K562 (cell line): Measurements from ENCODE around the gene SLC22A15. TPM values are rescaled to one million over a fixed set of nuclear protein-coding genes. Genes with fewer than 3 reads are reported as not detected.

Experiments used
- ATAC-seq: fragments of 200-7000 bp; cut with Tn5 transposase; 3 replicates; pipeline ENCODE4 v1.9.1; 2020; ENCODE audit warnings: moderate library complexity
- BruUV-seq: library from RNA; stranded (reverse); fragments of 400-500 nt; replicated peaks from 2 replicates; lab custom pipeline; 2021; lab: Mats Ljungman, UMichigan
- CTCF ChIA-PET: fragments of 300-600 bp; formaldehyde crosslinking; extraction: SDS; loops from one replicate; lab custom pipeline; 2021; ENCODE audit warnings: low intra/inter-chr PET ratio; lab: Yijun Ruan, JAX
- POLR2A ChIA-PET: fragments of 300-600, 350-650 bp; sonication (Branson Sonifier 250); formaldehyde crosslinking; extraction: SDS; loops from one replicate; lab custom pipeline; 2021; ENCODE audit warnings: antibody characterized with exemption, inconsistent platforms; lab: Yijun Ruan, JAX
- DNase-seq, 4 experiments: peaks; one replicate each; pipeline versions ENCODE4 v3.0.0 to v3.0.0-alpha.2; 2011 to 2018; ENCODE audit warnings: low spot score in 3 of 4, mixed read lengths in 3 of 4; ENCODE audit errors: extremely low read depth in 1 of 4
- FAIRE-seq: peaks from 2 replicates; lab custom pipeline; 2011; peaks lifted over from hg19 to GRCh38; lab: Jason Lieb, UNC
- H2AFZ ChIP-seq: 2 replicates; pipeline ENCODE4 v1.6.0; 2011; ENCODE audit warnings: low read depth, low read length, control low read depth, inconsistent platforms
- H3K27ac ChIP-seq: fragments of 200-600 bp; 3 replicates; pipeline ENCODE4 v1.8.0; 2011; ENCODE audit warnings: low read depth, mild to moderate bottlenecking, control low read depth, inconsistent platforms, low read length, moderate library complexity, mixed read lengths; ENCODE audit errors: extremely low read depth
- H3K27me3 ChIP-seq, 2 experiments: fragments of 300-600 bp in 1 of 2; 2 replicates in 1 of 2; 3 replicates in 1 of 2; pipeline versions ENCODE4 v1.6.0 to v1.8.0; 2011; ENCODE audit warnings: inconsistent platforms in 2 of 2, low read length in 2 of 2, mild to moderate bottlenecking in 1 of 2, mixed read lengths in 1 of 2, moderate library complexity in 1 of 2; ENCODE audit not compliant: control insufficient read depth in 2 of 2, insufficient read depth in 2 of 2
- H3K36me3 ChIP-seq: fragments of 300-600 bp; 3 replicates; pipeline ENCODE4 v1.8.0; 2011; ENCODE audit warnings: mild to moderate bottlenecking, low read length, inconsistent platforms; ENCODE audit not compliant: control insufficient read depth, insufficient read depth
- H3K4me1 ChIP-seq, 2 experiments: fragments of 200-600 bp in 1 of 2; replicated peaks in 1 of 2; 2 replicates in 1 of 2; 3 replicates in 1 of 2; pipeline versions ENCODE4 v1.5.1 to v1.8.0; 2011; ENCODE audit warnings: inconsistent platforms in 2 of 2, low read length in 2 of 2, mild to moderate bottlenecking in 1 of 2, mixed read lengths in 1 of 2, moderate library complexity in 1 of 2; ENCODE audit not compliant: control insufficient read depth in 2 of 2, insufficient read depth in 2 of 2
- H3K4me2 ChIP-seq: 2 replicates; pipeline ENCODE4 v1.6.1; 2011; ENCODE audit warnings: low read length, control low read depth, inconsistent platforms, mixed read lengths; ENCODE audit not compliant: insufficient read depth
- H3K4me3 ChIP-seq: fragments of 200-600 bp; sonication (generic), shearing (Covaris generic); 2 replicates; pipeline ENCODE4 v1.5.1; 2016; ENCODE audit warnings: control low read depth, inconsistent platforms
- H3K79me2 ChIP-seq: fragments of 200-600 bp; 3 replicates; pipeline ENCODE4 v1.8.0; 2011; ENCODE audit warnings: low read length, inconsistent platforms; ENCODE audit not compliant: control insufficient read depth, insufficient read depth
- H3K9ac ChIP-seq, 2 experiments: 2 replicates each; pipeline versions ENCODE4 v1.6.0 to v1.6.1; 2011; ENCODE audit warnings: low read depth in 2 of 2, low read length in 2 of 2, control low read depth in 1 of 2, inconsistent platforms in 1 of 2, mild to moderate bottlenecking in 1 of 2, mixed read lengths in 1 of 2; ENCODE audit not compliant: insufficient read depth in 1 of 2
- H3K9me1 ChIP-seq: one replicate; pipeline ENCODE4 v1.6.0; 2011; ENCODE audit warnings: inconsistent platforms, mild to moderate bottlenecking, low read length, moderate library complexity; ENCODE audit not compliant: control insufficient read depth, insufficient read depth
- H3K9me3 ChIP-seq: replicated peaks from 2 replicates; pipeline ENCODE4 v1.5.1; 2011; ENCODE audit warnings: low read depth, low read length, inconsistent platforms; ENCODE audit not compliant: control insufficient read depth, insufficient read depth
- H4K20me1 ChIP-seq: replicated peaks from 2 replicates; pipeline ENCODE4 v1.6.1; 2011; ENCODE audit warnings: low read length, inconsistent platforms, mixed read lengths; ENCODE audit not compliant: control insufficient read depth, insufficient read depth
- HSF4 ChIP-seq: fragments of 250-450 bp; sonication (Bioruptor Pico); IDR thresholded peaks from 2 replicates; pipeline ENCODE4 v2.1.2; 2022; ENCODE audit warnings: mild to moderate bottlenecking, moderate library complexity, borderline replicate concordance
- KAT2B ChIP-seq: IDR thresholded peaks from one replicate; pipeline ENCODE4 v1.6.1; 2012; ENCODE audit warnings: low read depth, mild to moderate bottlenecking, control low read depth, inconsistent platforms, low read length, moderate library complexity
- KAT7 ChIP-seq: sonication (generic); formaldehyde crosslinking; IDR thresholded peaks from 2 replicates; pipeline ENCODE4 v1.8.0; 2022; ENCODE audit warnings: missing genetic modification reagents, mild to moderate bottlenecking, borderline replicate concordance
- KLF10 ChIP-seq: fragments of 250-450 bp; sonication (Bioruptor Pico); IDR thresholded peaks from 2 replicates; pipeline ENCODE4 v1.6.1; 2021; ENCODE audit warnings: matching md5 sums
- LEF1 ChIP-seq: fragments of 450-650 bp; IDR thresholded peaks from 2 replicates; pipeline ENCODE4 v1.6.1; 2016; ENCODE audit warnings: mild to moderate bottlenecking
- NCOR1 ChIP-seq: fragments of 450-650 bp; IDR thresholded peaks from 2 replicates; pipeline ENCODE4 v1.6.1; 2016; ENCODE audit warnings: mild to moderate bottlenecking, moderate library complexity
- NFATC3 ChIP-seq: fragments of 450-650 bp; IDR thresholded peaks from 2 replicates; pipeline ENCODE4 v1.6.1; 2017; ENCODE audit warnings: mild to moderate bottlenecking
- PRMT5 ChIP-seq: sonication (generic); formaldehyde crosslinking; IDR thresholded peaks from 2 replicates; pipeline ENCODE4 v1.5.0; 2020; ENCODE audit warnings: missing genetic modification reagents
- SNIP1 ChIP-seq: fragments of 450-650 bp; IDR thresholded peaks from 2 replicates; pipeline ENCODE4 v1.7.1; 2017; ENCODE audit warnings: low read depth, mild to moderate bottlenecking
- ZFP30 ChIP-seq: fragments of 250-450 bp; sonication (Bioruptor Pico); IDR thresholded peaks from 2 replicates; pipeline ENCODE4 v1.8.0; 2022; ENCODE audit warnings: moderate library complexity, mild to moderate bottlenecking, inconsistent platforms, borderline replicate concordance
- WGBS: fragments of 100-300 bp; shearing (Covaris generic); methylation state at CpG from one replicate; pipeline ENCODE4 v1.1.6; 2016; ENCODE audit warnings: low coverage, mixed read lengths; ENCODE audit not compliant: insufficient coverage; ENCODE audit errors: missing lambda C conversion rate; 5-methylcytosine and 5-hydroxymethylcytosine counted together
- in situ Hi-C: fragments of 300-500 bp; cut with MboI; formaldehyde crosslinking; loops from 4 replicates; pipeline ENCODE4 v1.15.0; 2018; ENCODE audit warnings: inconsistent platforms, mixed read lengths
- intact Hi-C: fragments of 100-400 bp; cut with micrococcal nuclease; formaldehyde crosslinking; loops from 2 replicates; pipeline ENCODE4 v1.14.2; 2022
- polyA plus RNA-seq, 8 experiments: library from polyadenylated mRNA; depleted of rRNA in 4 of 8; stranded (reverse) in 5 of 8; unstranded in 3 of 8; fragments of >200 nt; fragmentation: Nextera tagmentation in 2 of 8; fragmentation: Illumina TruSeq in 1 of 8; extraction: Ambion mirVana in 2 of 8; extraction: Trizol in 1 of 8; gene quantifications; 2 replicates each; pipeline versions ENCODE4 v1.2.1 to v1.2.3, GENCODE V29; 2011 to 2014; ENCODE audit warnings: inconsistent platforms in 1 of 8, missing spikeins in 1 of 8
- total RNA-seq, 7 experiments: library from RNA; depleted of rRNA in 6 of 7; stranded (reverse); fragments of >200 nt in 6 of 7; fragmentation: Illumina TruSeq in 2 of 7; extraction: Trizol in 2 of 7; gene quantifications; 2 replicates each; pipeline versions ENCODE4 v1.2.1 to v1.2.3, GENCODE V29; 2011 to 2021; ENCODE audit warnings: low replicate concordance in 1 of 7
- TF ChIP-seq, protein P1 (sequence below): fragments of 450-650 bp; IDR thresholded peaks from one replicate; pipeline ENCODE4 v1.6.1; 2018; ENCODE audit warnings: mild to moderate bottlenecking, moderate library complexity; ENCODE audit not compliant: partially characterized antibody
- TF ChIP-seq, protein P2 (sequence below): fragments of 450-650 bp; IDR thresholded peaks from 2 replicates; pipeline ENCODE4 v1.7.0; 2016; ENCODE audit warnings: borderline replicate concordance
- TF ChIP-seq, protein P3 (sequence below): fragments of 250-450 bp; sonication (Bioruptor Pico); IDR thresholded peaks from 2 replicates; pipeline ENCODE4 v1.4.0; 2020
- TF ChIP-seq, protein P4 (sequence below): fragments of 250-450 bp; sonication (Bioruptor Pico); IDR thresholded peaks from 2 replicates; pipeline ENCODE4 v1.4.0; 2020

The SLC22A15 gene
- total and polyA plus RNA-seq, 9 of the 15 experiments (the other 6 are each of a cell fraction or from before 2014, with no cell fraction given), result 0.24 to 2.7 (median 1.2) TPM

DNA sequence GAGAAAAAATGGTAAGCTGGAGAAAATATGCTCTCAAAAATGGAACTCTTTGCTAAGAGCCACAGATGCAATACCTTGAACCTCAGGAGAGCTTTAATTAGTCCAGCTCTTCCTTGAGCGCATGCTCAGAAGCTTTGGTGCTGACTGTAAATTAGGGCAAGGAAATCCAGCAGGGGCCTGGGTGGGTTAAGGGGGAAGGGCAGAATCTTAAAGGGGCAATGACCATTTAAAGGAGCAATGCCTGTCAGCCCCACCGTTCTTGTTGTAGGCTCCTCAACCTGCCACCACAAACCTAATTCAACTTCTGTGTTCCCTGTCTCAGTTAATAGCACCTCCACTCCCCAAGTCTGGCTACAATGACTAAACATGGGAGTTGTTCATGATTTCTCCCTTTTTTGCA is 6.8 kb upstream of the SLC22A15 start:
- no peak overlapping the region for H2AFZ ChIP-seq
- no peaks in the 10 kb centered on the region for H3K79me2 ChIP-seq
- FAIRE-seq (no peak), ATAC-seq (peak; percentile 78), DNase-seq (peak; percentile 22 to 44 (median 33))
- H3K9ac ChIP-seq, result no peak overlapping the region
- no peaks in the 10 kb centered on the region for H3K9me3 ChIP-seq
- no peak overlapping the region for H3K4me2 ChIP-seq
- POLR2A ChIA-PET, result no interaction called here
- H3K27me3 ChIP-seq, result 0 out of 5 replicates have a peak, but pooled peaks cover 0 to 2% of the 10 kb centered on the region in 2 experiments
- H3K27ac ChIP-seq, result no peak overlapping the region
- CTCF ChIA-PET, result no interaction called here
- in situ Hi-C loops (no loop called here), intact Hi-C loops (no loop called here)
- BruUV-seq, result no TSS peak
- no peak overlapping the region for H3K4me3 ChIP-seq
- WGBS, result 6% methylated on average over 2 of the region's 2 CpGs
- no peaks in the 10 kb centered on the region for H3K9me1 ChIP-seq
- no peaks in the 10 kb centered on the region for H4K20me1 ChIP-seq
- no peaks in the 10 kb centered on the region; a peak in 1 of 5 replicates for H3K4me1 ChIP-seq
- no peaks in the 10 kb centered on the region for H3K36me3 ChIP-seq
- TF ChIP-seq KLF10 (CRISPR knock-in tag), result no peak
- TF ChIP-seq, protein P1, sequence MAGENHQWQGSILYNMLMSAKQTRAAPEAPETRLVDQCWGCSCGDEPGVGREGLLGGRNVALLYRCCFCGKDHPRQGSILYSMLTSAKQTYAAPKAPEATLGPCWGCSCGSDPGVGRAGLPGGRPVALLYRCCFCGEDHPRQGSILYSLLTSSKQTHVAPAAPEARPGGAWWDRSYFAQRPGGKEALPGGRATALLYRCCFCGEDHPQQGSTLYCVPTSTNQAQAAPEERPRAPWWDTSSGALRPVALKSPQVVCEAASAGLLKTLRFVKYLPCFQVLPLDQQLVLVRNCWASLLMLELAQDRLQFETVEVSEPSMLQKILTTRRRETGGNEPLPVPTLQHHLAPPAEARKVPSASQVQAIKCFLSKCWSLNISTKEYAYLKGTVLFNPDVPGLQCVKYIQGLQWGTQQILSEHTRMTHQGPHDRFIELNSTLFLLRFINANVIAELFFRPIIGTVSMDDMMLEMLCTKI, result no peak
- TF ChIP-seq, protein P2, sequence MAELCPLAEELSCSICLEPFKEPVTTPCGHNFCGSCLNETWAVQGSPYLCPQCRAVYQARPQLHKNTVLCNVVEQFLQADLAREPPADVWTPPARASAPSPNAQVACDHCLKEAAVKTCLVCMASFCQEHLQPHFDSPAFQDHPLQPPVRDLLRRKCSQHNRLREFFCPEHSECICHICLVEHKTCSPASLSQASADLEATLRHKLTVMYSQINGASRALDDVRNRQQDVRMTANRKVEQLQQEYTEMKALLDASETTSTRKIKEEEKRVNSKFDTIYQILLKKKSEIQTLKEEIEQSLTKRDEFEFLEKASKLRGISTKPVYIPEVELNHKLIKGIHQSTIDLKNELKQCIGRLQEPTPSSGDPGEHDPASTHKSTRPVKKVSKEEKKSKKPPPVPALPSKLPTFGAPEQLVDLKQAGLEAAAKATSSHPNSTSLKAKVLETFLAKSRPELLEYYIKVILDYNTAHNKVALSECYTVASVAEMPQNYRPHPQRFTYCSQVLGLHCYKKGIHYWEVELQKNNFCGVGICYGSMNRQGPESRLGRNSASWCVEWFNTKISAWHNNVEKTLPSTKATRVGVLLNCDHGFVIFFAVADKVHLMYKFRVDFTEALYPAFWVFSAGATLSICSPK, result no peak
- TF ChIP-seq, protein P3, sequence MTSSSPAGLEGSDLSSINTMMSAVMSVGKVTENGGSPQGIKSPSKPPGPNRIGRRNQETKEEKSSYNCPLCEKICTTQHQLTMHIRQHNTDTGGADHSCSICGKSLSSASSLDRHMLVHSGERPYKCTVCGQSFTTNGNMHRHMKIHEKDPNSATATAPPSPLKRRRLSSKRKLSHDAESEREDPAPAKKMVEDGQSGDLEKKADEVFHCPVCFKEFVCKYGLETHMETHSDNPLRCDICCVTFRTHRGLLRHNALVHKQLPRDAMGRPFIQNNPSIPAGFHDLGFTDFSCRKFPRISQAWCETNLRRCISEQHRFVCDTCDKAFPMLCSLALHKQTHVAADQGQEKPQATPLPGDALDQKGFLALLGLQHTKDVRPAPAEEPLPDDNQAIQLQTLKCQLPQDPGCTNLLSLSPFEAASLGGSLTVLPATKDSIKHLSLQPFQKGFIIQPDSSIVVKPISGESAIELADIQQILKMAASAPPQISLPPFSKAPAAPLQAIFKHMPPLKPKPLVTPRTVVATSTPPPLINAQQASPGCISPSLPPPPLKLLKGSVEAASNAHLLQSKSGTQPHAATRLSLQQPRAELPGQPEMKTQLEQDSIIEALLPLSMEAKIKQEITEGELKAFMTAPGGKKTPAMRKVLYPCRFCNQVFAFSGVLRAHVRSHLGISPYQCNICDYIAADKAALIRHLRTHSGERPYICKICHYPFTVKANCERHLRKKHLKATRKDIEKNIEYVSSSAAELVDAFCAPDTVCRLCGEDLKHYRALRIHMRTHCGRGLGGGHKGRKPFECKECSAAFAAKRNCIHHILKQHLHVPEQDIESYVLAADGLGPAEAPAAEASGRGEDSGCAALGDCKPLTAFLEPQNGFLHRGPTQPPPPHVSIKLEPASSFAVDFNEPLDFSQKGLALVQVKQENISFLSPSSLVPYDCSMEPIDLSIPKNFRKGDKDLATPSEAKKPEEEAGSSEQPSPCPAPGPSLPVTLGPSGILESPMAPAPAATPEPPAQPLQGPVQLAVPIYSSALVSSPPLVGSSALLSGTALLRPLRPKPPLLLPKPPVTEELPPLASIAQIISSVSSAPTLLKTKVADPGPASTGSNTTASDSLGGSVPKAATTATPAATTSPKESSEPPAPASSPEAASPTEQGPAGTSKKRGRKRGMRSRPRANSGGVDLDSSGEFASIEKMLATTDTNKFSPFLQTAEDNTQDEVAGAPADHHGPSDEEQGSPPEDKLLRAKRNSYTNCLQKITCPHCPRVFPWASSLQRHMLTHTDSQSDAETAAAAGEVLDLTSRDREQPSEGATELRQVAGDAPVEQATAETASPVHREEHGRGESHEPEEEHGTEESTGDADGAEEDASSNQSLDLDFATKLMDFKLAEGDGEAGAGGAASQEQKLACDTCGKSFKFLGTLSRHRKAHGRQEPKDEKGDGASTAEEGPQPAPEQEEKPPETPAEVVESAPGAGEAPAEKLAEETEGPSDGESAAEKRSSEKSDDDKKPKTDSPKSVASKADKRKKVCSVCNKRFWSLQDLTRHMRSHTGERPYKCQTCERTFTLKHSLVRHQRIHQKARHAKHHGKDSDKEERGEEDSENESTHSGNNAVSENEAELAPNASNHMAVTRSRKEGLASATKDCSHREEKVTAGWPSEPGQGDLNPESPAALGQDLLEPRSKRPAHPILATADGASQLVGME (CRISPR knock-in tag), result no peak
- no peak for TF ChIP-seq ZFP30 (CRISPR knock-in tag)
- no peak for TF ChIP-seq KAT2B
- TF ChIP-seq NFATC3, result no peak
- no peak for TF ChIP-seq PRMT5 (CRISPR knock-in tag)
- TF ChIP-seq, protein P4, sequence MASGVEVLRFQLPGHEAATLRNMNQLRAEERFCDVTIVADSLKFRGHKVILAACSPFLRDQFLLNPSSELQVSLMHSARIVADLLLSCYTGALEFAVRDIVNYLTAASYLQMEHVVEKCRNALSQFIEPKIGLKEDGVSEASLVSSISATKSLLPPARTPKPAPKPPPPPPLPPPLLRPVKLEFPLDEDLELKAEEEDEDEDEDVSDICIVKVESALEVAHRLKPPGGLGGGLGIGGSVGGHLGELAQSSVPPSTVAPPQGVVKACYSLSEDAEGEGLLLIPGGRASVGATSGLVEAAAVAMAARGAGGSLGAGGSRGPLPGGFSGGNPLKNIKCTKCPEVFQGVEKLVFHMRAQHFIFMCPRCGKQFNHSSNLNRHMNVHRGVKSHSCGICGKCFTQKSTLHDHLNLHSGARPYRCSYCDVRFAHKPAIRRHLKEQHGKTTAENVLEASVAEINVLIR (CRISPR knock-in tag), result no peak
- no peak for TF ChIP-seq KAT7 (CRISPR knock-in tag)
- peak; percentile 86 for TF ChIP-seq SNIP1
- TF ChIP-seq LEF1, result no peak
- TF ChIP-seq HSF4 (CRISPR knock-in tag), result no peak
- no peak for TF ChIP-seq NCOR1
